GM12872 (cell line): ENCODE results near the gene COPA.

ENCODE experiments used
- TF ChIP-seq, protein P1 (sequence below): IDR thresholded peaks from 3 replicates; pipeline ENCODE4 v1.5.1; 2011; ENCODE audit warnings: low read depth, mild to moderate bottlenecking, low read length, moderate library complexity; ENCODE audit not compliant: insufficient read depth

Gene COPA

GRCh38 chr1:160371756-160372155 lies 28.7 kb upstream of the COPA start:
- TF ChIP-seq, protein P1, sequence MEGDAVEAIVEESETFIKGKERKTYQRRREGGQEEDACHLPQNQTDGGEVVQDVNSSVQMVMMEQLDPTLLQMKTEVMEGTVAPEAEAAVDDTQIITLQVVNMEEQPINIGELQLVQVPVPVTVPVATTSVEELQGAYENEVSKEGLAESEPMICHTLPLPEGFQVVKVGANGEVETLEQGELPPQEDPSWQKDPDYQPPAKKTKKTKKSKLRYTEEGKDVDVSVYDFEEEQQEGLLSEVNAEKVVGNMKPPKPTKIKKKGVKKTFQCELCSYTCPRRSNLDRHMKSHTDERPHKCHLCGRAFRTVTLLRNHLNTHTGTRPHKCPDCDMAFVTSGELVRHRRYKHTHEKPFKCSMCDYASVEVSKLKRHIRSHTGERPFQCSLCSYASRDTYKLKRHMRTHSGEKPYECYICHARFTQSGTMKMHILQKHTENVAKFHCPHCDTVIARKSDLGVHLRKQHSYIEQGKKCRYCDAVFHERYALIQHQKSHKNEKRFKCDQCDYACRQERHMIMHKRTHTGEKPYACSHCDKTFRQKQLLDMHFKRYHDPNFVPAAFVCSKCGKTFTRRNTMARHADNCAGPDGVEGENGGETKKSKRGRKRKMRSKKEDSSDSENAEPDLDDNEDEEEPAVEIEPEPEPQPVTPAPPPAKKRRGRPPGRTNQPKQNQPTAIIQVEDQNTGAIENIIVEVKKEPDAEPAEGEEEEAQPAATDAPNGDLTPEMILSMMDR = no peak

GRCh38 chr1:160371346-160371631 lies 28.2 kb upstream of the COPA start:
- TF ChIP-seq, protein P1 = no peak

DNA sequence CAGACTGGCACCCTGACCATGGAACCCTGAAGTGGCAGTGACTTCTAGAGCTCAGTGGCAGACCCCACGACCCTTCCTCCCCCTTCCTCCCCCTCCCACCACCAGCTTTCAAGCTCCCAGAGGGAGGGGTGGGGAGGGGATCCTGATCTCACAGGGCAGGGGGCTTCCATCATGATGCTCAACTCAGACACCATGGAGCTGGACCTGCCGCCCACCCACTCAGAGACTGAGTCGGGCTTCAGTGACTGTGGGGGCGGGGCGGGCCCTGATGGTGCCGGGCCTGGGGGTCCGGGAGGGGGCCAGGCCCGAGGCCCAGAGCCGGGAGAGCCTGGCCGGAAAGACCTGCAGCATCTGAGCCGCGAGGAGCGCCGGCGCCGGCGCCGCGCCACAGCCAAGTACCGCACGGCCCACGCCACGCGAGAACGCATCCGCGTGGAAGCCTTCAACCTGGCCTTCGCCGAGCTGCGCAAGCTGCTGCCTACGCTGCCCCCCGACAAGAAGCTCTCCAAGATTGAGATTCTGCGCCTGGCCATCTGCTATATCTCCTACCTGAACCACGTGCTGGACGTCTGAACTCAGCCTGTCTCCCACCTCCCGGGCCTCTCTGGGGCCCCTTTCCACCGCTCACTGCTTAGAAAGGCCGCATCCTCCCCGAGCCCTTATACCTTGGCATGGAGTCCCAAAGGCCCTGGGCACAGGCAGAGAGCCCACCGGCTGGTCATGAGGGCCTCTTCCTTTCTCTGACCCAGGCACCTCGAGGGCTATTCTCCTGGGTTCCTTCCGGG lies 27.7 kb upstream of the COPA start:
- TF ChIP-seq, protein P1 = no peak

DNA sequence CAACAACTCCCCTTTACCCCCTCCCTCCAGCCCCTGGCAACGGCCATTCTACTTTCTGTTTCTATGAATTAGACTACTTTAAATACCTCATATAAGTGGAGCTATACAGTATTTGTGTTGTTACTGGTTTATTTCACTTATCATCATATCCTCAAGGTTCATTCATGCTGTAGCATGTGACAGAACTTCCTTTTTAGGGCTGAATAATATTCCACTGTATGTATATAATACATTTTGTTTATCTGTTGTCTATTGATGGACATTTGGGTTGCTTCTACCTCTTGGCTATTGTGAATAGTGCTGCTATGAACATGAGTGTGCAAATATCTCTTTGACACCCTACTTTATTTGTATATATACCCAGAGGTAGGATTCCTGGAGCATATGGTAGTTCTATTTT lies 26.0 kb upstream of the COPA start:
- TF ChIP-seq, protein P1 = no peak

DNA sequence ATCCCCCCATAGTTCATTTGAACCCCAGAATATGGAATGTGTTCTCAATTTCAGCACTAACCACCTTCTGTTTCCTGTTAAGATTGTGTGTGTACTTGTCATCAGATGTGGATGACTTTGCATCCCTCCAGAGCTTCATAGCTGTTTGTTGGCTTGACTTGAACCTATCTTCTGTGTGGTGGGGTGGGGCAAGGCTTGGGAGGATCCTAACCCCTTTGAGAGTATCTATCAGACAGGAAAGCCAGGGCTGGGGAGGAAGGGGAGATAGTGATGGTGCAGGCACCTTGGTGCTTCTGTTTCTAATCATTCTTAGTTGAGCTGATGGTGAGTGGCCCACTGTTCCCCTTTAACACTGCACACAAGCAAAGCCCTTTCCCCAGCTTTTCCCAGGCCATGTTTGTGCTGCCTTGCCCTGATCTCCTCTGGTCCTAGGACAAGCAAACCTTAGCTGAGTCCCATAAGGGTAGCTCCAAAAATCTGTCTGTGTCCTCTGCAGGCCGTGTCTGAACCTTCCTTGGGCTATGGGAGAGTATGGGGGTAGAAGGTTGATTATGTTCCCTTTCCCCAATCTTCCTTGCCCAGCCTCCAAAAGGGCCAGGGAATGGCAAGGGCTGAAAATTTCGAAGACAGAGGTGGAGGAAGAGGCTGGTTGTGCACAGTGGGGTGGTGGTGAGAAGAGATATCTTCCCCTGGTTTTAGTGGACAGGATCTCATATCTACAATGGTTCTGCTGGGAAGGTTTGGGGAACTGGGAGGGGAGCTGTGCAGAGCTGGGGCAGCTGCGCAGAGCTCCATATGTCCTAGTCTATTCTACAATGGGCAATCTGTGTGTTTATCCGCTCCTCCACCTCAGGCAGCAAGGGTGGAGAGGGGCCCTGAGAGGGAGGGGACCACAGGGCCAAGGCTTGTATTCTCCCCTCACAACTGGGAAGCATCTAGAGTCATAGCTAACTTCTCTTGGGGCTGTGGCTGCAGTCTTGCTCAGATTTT lies 25.2 kb upstream of the COPA start:
- TF ChIP-seq, protein P1 = no peak

DNA sequence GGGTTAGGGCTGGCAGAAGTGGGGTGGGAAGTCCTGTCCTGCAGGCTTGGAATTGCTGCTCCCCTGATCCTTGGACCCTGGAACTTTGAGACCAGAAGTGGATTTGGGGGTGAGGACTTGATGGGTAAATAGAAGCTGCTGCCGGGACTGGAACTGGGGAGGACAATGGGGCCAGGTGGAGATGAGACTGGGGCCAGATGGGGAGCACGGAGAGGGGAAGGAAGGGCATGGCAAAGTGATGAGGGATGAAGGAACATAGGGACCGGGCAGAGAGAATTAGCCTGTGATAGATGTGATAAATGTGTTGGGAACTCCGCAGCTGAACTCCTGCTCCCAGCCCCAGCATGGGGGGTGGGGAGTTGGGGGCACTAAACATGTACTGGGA lies 24.5 kb upstream of the COPA start:
- TF ChIP-seq, protein P1 = no peak

- TF ChIP-seq, protein P1 = no peak
Measured at GRCh38 chr1:160366731-160367515, 23.9 kb upstream of the COPA start, which contains the start of gene NHLH1. NHLH1 (plus strand) TSS chr1:160367071; CDS start chr1:160370732, 3,661 bp downstream.
